Measurements from ENCODE around the gene NUDT6. TPM values are rescaled to one million over a fixed set of nuclear protein-coding genes. Genes with fewer than 3 reads are reported as not detected.
"Not testable (repeated sequence)": the region's sequence is repeated elsewhere in the genome, so short reads cannot be mapped to it uniquely, and the experiment has no call there.

NUDT6 gene, protein sequence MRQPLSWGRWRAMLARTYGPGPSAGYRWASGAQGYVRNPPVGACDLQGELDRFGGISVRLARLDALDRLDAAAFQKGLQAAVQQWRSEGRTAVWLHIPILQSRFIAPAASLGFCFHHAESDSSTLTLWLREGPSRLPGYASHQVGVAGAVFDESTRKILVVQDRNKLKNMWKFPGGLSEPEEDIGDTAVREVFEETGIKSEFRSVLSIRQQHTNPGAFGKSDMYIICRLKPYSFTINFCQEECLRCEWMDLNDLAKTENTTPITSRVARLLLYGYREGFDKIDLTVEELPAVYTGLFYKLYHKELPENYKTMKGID
- total RNA-seq (2014; rRNA removed; shearing (Covaris generic)), result 7.2 and 11.3 TPM in 2 replicates

DNA sequence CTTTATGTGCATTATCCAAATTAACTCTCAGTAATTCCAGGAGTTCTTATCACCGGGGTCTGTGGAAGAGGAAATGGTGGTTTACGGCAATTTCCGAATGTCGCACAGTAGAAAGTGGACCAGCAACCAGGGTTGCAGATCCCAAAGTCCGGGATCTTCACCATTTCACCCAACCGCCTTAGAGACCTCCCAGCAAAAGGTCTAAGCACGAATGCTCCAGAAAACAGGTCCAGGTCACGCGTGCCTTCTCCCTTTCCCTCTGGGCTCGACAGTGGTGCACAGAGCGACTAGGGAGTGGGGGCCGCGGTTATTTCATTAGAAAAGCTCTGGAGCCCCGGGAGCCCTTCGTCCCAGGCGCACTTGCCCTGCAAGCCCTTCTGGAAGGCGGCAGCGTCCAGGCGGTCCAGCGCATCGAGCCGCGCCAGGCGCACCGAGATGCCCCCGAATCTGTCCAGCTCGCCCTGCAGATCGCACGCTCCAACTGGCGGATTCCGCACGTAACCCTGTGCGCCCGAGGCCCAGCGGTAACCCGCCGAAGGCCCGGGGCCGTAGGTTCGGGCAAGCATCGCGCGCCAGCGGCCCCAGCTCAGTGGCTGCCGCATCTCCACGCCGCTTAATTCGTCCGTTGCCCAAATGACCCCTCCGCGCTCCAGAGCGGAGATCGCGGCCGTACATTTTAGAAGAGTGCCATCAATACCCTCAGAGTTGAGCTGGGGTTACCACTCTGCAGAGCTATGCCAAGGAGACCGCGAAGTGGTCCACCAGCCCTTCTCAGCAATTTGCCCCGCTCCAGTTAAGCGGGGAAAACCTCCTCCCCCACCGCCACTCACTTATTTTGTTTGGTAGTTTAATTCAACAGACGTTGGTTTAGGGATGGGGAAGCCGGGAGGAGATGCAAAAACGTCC lies at the start of gene NUDT6:
NUDT6 (minus strand) TSS at position 627 of the 906 bp plus-strand sequence; CDS start at position 602, 25 bp downstream.
- DNase-seq (ENCODE audit: low spot score), result peak; percentile 49

DNA sequence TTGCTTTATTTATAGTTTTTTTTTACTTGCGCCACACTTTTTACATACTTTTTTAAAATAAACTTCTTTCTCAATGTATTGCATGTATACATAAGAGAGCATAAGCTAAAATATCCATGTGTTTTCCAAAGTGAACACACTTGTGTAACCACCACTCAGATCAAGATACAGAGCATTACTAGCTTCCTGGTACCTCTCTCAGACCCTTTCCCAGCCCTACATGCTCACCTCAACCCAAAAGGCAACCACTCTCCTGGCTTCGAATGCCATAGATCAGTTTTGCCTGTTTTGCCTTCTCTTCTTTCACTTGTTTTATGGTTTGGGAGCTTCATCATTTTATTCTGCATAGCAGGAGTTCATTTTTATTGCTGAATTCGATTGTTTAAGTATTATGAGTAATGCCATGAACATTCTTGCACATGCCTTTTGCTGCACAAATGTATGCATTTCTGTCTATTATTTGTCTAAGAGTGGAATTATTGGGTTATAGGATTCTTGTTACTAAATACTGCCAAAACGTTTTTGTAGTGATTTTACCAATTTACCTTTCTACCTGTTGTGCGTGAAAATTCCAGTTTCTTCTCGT lies 45.9 kb upstream of the NUDT6 start:
- no peak for DNase-seq (ENCODE audit: low spot score)

DNA sequence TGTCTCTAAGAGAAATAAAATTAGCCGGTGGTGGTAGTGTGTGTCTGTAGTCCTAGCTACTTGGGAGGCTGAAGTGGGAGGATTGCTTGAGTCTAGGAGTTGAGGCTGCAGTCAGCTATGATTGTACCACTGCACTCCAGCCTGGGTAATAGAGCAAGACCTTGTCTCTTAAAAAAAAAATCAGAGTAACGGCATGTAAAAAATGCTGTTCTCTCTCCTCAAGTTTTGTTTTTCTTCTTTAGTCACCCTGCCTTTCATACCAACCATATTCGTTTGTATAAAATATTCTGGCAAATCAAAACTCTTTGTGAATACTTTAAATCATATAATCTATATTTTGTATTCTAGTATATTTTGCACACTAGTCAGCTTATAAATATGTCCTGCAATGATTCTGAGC lies 44.8 kb upstream of the NUDT6 start:
- DNase-seq (ENCODE audit: low spot score), result no peak

DNA sequence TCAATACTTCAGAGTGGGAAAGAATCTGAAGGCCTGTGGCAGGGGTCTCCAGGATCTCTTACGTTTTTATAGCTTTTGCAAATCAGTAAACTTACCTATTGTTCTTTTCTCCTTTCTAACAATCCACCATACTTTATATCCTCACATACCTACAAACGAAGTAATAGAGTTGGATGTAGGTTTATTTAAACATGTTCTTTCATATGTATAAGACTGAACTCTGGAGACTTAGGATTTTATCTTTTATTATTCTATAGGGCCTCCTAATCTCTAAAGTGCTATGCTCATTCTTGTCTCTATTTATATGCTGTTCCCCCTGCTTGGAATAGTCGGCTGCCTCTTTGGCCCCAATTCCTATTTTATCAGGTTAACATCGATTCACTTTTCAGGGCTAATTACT lies 43.8 kb upstream of the NUDT6 start:
- DNase-seq (ENCODE audit: low spot score), result no peak

DNA sequence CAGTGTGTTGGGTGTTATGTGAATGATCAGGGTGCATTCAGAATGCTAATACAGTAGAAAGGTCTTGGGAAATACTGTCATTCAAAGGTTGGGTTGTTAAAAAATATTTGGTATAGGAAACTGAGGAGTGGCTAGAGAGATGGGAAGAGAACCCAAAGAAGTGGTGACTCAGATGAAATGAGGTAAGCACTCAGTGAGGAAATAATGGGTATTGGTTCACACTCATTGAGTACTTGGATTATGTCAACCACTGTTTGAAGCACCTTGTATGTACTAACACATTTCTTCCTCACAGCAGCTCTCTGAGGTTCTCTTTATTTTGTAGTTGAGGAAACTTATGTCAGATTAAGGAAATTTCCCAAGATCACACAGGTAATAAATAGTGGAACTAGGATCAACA lies 40.8 kb upstream of the NUDT6 start:
- no peak for DNase-seq (ENCODE audit: low spot score)

DNA sequence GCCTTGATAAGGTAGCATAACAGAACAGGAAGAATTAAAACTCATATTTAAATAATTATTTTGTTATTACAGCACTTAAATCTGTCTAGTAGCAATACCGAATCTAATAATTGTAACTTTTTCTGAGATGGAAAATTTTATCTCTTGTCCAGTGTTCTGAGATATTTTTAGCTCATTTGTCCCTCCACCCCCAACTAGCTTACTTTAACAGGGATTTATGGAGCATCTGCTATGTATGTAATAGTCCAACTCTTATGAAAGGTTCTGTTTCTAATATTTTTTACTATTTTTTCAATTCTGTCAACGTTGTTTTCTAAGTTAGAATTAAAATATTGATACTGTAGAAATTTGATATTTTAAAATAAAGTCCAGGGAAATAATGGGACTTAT lies 38.2 kb upstream of the NUDT6 start:
- no peak for DNase-seq (ENCODE audit: low spot score)

DNA sequence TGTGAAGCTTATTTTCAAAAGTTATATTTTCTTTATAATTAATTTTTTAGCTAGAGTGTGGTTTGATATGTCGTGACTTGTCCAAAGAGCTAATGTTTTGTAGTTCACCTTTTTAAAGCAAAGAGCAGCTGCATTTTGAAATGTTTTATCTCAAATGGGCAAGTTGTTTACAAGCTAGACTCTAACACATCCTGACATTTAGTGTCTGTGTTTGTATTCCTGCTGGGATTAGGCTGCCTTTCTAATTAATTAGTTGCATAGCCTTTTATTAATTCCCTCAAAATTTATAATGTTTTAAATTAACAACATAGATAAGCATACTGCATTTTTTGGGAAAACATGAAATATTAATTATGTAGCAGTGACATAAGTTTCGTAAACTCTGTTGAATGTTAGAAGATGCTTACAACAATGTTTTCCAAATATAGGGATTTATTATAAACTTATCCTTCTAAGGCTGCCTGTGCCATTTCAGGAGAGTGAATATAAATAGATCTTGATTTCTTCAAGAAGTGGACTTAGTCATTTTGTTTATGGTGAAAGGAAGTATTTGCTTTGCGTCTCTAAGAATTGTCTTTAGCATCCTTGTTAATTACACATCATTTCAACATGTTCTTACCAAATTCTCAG lies 37.7 kb upstream of the NUDT6 start:
- no peak for DNase-seq (ENCODE audit: low spot score)

DNA sequence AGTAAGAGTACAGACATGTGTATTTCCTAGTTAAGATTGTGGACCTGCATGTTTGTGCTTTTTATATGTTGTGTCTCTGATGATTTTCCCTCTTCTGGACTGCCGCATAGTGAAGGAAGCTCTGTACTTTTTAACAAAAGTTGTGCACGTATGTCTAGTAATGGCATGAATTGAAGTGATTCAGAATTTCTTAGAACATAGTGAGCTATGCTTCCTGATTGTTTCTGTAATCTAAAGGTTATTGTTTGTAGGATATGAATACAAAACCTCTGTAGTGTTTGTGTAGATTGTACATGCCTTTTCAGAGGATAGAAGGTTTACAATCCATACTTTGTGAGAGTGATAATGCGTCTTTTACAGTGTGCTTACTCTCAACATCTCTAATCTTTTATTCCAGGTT lies 37.0 kb upstream of the NUDT6 start:
- DNase-seq (ENCODE audit: low spot score), result no peak

DNA sequence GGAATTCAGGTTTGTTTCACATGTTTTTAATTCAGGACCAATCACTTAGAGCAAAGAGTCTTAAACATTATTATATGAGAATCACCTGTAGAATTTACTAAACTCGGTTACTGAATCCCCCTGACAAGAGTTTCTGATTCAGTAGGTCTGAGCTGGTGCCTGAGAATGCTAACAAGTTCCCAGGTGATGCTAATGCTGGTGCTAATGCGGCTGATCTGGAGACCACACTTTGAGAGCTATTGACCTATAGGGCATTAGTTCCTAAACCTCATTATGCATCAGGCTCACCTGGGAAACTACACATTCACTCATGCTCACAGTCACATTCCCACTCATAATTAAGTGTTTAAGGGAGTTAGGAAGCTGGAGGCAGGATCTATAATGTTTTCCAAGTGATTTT lies 36.1 kb upstream of the NUDT6 start:
- DNase-seq (ENCODE audit: low spot score), result no peak

DNA sequence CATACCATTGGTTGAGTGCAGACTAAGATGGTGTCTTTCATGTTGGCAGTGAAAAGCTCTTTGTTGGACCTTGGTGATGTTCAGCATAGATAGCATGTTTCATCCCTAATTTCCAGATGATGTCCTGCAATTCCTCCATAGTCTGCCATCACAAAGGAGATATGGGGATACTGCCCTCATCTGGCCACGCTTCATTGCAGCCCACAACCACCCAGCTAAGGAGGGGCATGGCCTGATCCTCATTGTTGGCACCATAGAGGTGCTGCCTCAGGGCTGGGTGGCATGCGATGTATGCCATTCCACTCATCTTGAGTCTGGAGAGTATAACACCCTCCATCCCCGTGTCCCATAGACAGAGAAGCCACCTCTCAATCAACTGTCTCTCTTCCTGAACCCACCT lies 31.5 kb upstream of the NUDT6 start:
- DNase-seq (ENCODE audit: low spot score), result no peak

DNA sequence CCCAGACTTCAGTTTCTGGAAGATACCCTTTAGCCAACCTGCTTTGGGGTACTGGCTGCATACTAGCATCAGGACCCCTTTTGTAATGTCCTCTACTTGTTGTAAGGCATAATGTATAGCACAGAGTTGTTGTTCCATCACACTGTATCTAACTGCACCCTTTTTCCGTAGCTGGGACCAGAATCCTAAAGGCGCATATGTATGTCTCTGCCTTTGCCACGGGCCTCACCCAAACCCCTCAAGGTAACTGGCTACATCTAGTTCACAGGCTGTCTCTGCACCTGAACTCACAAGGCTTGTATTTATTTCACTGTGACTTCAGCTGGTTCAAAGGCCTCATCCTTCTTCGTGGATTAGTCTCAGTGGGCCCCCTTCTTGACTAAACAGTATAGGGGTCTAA lies 29.6 kb upstream of the NUDT6 start:
- DNase-seq (ENCODE audit: low spot score), result no peak

DNA sequence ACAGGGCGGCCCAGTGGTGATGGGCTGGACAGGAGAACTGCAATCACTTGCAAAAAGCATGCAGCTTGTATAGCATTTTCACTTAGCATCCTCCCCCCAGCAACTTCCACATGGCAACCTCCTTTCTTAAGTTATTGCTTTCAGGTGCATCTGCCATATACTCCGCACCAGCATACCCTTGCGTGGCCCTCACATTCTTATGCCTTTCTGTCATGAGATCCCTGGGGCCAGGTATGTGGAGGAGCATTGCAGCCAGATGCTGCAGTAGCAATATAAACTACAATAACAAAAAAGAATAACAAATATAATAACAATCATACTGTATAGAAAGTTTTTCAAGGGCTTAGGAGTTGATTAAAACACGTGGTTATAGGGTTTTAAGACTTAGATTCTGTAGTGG lies 26.3 kb upstream of the NUDT6 start:
- DNase-seq (ENCODE audit: low spot score), result no peak

DNA sequence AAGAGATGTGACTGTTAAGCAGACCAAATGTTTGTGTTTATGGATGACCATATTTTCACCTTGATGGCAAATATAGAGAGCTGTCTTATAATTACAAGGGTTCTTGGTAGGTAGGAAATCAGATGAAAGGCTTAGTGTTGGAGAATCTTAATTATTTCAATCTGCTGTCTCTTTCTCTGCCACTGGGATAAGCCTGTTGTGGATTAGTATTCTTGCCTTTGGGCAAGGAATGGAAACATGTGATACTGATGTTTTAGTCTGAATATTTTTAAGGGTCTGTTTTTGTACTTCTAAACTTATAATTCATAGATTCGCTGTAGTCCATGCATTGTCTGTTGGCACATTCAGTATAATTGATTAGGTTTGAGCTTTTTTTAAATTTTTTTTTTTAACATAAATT lies 23.7 kb upstream of the NUDT6 start:
- DNase-seq (ENCODE audit: low spot score), result no peak

DNA sequence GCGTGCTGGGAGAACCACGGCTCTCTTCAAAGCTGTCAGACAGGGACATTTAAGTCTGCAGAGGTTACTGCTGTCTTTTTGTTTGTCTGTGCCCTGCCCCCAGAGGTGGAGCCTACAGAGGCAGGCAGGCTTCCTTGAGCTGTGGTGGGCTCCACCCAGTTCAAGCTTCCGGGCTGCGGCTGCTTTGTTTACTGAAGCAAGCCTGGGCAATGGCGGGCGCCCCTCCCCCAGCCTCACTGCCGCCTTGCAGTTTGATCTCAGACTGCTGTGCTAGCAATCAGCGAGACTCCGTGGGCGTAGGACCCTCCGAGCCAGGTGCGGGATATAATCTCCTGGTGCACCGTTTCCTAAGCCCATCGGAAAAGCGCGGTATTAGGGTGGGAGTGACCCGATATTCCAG lies 22.7 kb upstream of the NUDT6 start:
- DNase-seq (ENCODE audit: low spot score), result not testable (repeated sequence)

DNA sequence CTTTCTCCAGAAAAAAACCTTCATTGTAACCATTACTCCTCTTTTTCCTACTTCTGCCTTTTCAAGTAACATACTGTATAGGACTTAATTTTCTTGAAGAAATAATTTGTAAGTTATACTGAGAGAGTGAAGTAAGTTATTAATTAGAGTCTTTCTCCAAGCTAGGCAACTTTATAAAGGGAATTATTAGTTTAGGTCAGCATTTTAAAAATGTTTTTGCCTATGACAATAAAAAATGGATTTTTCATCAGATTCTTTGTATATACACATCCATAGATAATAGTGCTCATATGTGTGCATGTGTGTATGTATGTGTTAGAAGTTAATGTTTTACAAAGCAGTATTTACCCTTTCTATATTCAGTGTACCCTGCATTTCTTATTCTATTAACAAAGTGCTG lies 10.4 kb upstream of the NUDT6 start:
- no peak for DNase-seq (ENCODE audit: low spot score)

DNA sequence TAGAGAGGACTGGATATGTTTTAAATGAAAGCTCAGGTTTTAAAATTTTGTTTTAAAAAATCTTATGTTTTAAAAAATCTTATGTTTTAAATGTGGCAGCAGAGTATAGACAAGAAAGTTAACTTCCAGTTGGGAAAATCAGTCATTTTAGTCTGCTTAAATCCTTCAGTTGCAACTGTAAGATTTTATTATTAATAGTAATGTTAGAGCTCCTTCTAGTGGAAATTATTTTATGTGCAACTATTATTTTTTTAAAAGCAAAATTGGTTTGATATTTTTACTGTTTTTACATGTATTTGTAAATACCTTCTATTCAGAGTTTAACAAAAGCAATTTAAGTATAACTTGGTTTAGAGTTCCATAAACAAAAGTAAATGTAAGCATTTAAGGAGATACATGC lies 8.5 kb upstream of the NUDT6 start:
- DNase-seq (ENCODE audit: low spot score), result peak; percentile 14

DNA sequence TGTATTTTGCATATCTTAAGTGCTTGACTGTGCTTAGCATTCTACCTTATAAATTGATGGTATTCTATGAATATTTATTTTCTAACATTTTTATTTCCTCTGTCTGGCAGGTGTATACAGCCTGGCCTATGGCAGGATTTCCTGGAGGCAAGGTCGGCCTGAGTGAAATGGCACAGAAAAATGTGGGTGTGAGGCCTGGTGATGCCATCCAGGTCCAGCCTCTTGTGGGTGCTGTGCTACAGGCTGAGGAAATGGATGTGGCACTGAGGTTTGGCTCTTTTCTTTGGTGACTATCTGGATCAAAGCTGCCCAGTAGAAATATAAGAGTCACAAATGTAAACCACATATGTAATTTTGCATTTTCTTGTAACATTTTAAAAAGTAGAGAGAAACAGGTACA lies 6.5 kb upstream of the NUDT6 start:
- DNase-seq (ENCODE audit: low spot score), result no peak

DNA sequence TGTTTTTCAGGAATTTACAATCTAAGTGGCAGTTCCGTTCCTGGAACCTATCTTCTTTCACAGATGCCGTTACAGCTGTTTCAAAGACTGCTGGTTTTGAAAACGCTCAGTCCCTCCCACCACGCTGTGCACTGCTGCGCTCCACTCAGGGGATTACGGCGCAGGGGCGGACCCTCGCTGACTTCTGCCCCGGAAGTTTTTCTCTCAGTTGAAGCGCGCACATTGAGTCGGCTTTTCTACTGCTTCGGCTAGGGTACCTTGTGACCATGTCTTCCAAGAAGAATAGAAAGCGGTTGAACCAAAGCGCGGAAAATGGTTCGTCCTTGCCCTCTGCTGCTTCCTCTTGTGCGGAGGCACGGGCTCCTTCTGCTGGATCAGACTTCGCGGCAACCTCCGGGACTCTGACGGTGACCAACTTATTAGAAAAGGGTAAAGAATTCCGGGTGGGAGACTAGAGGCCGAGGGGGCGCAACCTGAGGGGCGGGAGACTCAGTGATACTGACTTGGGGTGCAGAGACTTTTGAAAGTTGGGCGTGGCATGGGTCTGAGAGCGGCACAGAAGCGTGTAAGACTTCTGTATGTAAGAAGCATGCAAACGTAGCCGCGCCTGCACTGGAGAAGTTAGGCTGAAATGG lies 597 bp upstream of the NUDT6 start:
- peak; percentile 84 for DNase-seq (ENCODE audit: low spot score)

DNA sequence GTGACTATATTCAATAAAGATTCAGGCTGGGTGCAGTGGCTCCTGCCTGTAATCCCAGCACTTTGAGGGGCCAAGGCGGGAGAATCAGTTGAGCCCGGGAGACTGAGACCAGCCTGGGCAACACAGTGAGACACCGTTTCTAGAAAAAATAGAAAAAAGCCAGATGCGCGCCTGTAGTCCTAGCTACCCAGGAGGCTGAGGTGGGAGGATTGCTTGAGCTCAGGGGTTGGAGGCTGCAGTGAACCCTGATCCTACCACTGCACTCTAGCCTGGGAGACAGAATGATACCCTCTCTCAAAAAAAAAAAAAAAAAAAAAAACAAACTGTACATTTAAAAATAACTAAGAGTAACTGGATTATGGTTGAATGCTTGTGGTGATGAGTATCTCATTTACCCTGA lies 1.1 kb downstream of the NUDT6 start:
- no peak for DNase-seq (ENCODE audit: low spot score)

DNA sequence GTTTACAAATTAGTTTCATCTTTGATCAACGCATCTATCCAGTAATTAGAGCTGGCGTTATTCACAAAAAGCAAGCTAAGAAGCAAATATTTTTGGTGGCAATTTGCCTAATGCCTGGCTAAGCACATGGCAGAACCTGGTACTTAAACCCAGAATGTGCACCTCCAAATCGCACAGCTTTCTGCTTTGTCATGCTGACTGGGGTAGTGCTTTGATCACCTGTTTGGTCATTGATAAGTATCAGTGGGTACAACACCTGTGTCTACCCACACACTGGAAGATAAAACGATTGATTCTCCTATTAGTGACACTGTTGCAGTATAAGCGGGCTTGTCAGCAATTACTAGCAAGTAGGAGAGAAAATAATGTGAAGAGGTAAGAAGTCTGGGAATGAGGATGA lies 1.9 kb downstream of the NUDT6 start:
- DNase-seq (ENCODE audit: low spot score), result no peak

DNA sequence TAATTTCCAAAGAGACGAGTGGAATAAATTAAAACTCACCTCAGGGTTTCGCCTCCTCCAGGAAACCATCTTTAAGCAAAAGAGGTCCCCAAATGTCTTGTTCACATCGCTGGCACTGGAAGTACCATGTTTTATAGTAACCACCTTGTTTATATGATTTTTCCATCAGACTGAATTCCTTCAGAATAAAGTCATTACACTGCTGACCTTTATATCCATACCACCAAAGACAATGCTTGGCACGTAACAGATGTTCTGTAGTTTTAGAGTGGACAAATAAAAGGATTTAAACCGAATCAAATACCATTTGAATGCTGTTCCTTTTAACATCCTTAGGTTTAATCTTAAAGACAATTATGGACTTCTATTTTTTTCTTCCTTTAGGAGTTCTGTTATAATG lies 4.7 kb downstream of the NUDT6 start:
- no peak for DNase-seq (ENCODE audit: low spot score)

DNA sequence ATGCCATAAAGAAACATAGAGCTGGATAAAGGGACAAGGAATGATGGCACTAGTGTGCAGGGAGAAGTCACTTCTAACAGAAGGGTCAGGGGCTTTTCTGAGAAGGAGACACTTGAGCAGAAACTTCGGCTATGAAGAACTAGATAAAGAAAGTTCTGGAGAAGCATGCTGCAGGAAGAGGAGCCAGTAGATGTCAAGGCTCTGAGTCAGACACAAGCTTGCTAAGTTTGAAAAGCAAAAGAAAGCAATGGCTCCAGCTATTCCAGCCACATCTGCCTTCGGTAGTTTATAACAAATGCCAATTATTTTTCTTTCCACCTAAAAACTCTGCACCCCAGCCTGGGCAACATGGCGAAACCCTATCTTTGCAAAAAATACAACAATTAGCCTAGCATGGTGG lies 7.5 kb downstream of the NUDT6 start:
- no peak for DNase-seq (ENCODE audit: low spot score)

Measured in A172 (cell line).